Suprapubic skin (tissue), 3 donors: Measurements from ENCODE around the gene AS3MT.

Experiments
- EP300 ChIP-seq: sonication (generic); formaldehyde crosslinking; IDR thresholded peaks from one replicate; pipeline ENCODE4 v1.6.1; 2017; ENCODE audit warnings: antibody characterized with exemption
- POLR2A ChIP-seq, 2 donors: fragments of 450-650 bp; IDR thresholded peaks; one replicate each; pipeline ENCODE4 v1.6.1; 2017; ENCODE audit warnings: antibody characterized with exemption in 2 of 2, mild to moderate bottlenecking in 2 of 2, moderate library complexity in 2 of 2
- TF ChIP-seq, protein P1 (sequence below), 2 donors: fragments of 200-600 bp in 1 of 2; fragments of 450-650 bp in 1 of 2; sonication (generic) in 1 of 2; IDR thresholded peaks; one replicate each; pipeline ENCODE4 v1.5.1; 2016 to 2019; ENCODE audit warnings: antibody characterized with exemption in 2 of 2, mild to moderate bottlenecking in 1 of 2, moderate library complexity in 1 of 2

DNA sequence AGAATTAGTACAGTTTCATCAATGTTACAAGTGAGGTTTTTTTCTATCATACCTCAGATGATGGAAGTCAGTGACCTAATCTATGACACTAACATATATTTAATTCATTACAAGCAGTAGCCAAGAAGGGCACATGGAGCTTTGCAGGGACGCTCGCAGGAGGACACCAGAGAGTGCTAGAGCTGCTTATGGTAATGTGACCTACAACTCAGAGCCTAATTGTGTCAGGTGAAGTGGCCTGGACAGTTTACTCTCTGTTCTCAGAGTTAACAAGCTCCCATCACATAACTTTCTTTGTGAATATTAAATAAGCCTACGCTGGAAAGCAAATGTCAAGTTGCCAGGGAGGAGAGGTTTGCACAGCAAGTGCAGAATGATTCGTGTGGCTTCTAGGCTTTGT, 37.2 kb downstream of the AS3MT start:
- TF ChIP-seq POLR2A (IDR thresholded peaks at IDR 0.05) (no peak), EP300 (no peak)
- TF ChIP-seq, protein P1, sequence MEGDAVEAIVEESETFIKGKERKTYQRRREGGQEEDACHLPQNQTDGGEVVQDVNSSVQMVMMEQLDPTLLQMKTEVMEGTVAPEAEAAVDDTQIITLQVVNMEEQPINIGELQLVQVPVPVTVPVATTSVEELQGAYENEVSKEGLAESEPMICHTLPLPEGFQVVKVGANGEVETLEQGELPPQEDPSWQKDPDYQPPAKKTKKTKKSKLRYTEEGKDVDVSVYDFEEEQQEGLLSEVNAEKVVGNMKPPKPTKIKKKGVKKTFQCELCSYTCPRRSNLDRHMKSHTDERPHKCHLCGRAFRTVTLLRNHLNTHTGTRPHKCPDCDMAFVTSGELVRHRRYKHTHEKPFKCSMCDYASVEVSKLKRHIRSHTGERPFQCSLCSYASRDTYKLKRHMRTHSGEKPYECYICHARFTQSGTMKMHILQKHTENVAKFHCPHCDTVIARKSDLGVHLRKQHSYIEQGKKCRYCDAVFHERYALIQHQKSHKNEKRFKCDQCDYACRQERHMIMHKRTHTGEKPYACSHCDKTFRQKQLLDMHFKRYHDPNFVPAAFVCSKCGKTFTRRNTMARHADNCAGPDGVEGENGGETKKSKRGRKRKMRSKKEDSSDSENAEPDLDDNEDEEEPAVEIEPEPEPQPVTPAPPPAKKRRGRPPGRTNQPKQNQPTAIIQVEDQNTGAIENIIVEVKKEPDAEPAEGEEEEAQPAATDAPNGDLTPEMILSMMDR (IDR thresholded peaks at IDR 0.05), result no peak
